Mucosa of descending colon (tissue), 3 donors: Measurements from ENCODE around the gene PDE4B. TPM values are rescaled to one million over a fixed set of nuclear protein-coding genes. Genes with fewer than 3 reads are reported as not detected.

ENCODE experiments used
- ATAC-seq: fragments of 200-7000 bp; cut with Tn5 transposase; one replicate; pipeline ENCODE4 v1.9.1; 2020; ENCODE audit warnings: mild to moderate bottlenecking, moderate library complexity
- DNase-seq, 3 donors: peaks; one replicate each; pipeline ENCODE4 v3.0.0-alpha.2; 2020
- H3K36me3 ChIP-seq: fragments of 200-600 bp; one replicate; pipeline ENCODE4 v1.8.0; 2021; ENCODE audit warnings: low read depth, mild to moderate bottlenecking
- H3K4me1 ChIP-seq: fragments of 200-600 bp; one replicate; pipeline ENCODE4 v1.8.0; 2021; ENCODE audit warnings: low read depth, mild to moderate bottlenecking
- H3K4me3 ChIP-seq: fragments of 200-600 bp; one replicate; pipeline ENCODE4 v1.8.0; 2021; ENCODE audit warnings: mild to moderate bottlenecking
- H3K9me3 ChIP-seq: fragments of 200-600 bp; one replicate; pipeline ENCODE4 v1.8.0; 2021; ENCODE audit warnings: mild to moderate bottlenecking
- CTCF ChIP-seq: fragments of 200-600 bp; IDR thresholded peaks from one replicate; pipeline ENCODE4 v1.8.0; 2022; ENCODE audit warnings: antibody characterized with exemption, mild to moderate bottlenecking
- intact Hi-C, 2 donors: fragments of 100-400 bp; cut with DNase I in 1 of 2; cut with micrococcal nuclease in 1 of 2; formaldehyde crosslinking; loops; one replicate each; pipeline versions ENCODE4 v1.11.0 to v1.11.1; 2022; cut with DNase I, micrococcal nuclease
- total RNA-seq, 3 donors: library from RNA; stranded (reverse); fragmentation: NEBNext Ultra II Directional in 2 of 3; extraction: Animal tissue kit (Norgen Biotek cat#: 25700) in 2 of 3; gene quantifications; one replicate each; pipeline versions ENCODE4 v1.2.1 to v1.2.4, GENCODE V29; 2021 to 2023
- donor health status: DM: no; HTN: no; CAD: no; lungs with moderate emphysema.
- donor health status: DM: no; HTN: no; CAD: no.
- donor health status: DM: no; HTN: yes; CAD: no.

The PDE4B gene
- total RNA-seq, 3 donors from 2014 or later: 3.4 to 6.6 (median 4.9) TPM

- peaks cover 8% of the 10 kb centered on the region for H3K4me1 ChIP-seq
- intact Hi-C loops: no loop called here
- H3K4me3 ChIP-seq: no peak overlapping the region
- DNase-seq (no peak), ATAC-seq (no peak)
- TF ChIP-seq CTCF: no peak
- no peaks in the 10 kb centered on the region for H3K9me3 ChIP-seq
- H3K36me3 ChIP-seq: no peaks in the 10 kb centered on the region
Measured at GRCh38 chr1:66258404-66259105, 465.9 kb downstream of the PDE4B start.

DNA sequence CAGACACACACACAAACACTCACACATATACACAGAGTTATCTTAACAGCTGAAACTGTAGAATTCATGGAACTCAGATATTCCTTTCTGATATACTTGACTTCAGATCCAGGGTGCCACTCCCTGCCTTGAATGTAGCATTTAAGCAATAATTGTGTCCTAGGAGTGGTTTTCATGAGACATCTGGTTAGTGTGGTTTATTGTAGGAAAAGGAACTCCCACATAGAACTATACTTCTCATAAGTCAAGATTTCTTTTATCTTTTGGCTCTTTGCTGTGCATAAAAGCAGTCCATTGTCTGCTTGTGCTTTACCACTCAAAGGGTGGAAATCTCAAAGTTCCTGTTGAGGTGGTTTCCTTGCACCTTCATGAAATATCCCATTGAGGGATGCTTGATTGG lies 468.7 kb downstream of the PDE4B start:
- peak; percentile 76 for ATAC-seq
- Histone ChIP-seq H3K4me3 (no peak overlapping the region), H3K36me3 (no peaks in the 10 kb centered on the region), H3K9me3 (no peaks in the 10 kb centered on the region), H3K4me1 (peaks cover 8% of the 10 kb centered on the region)
- no peak for DNase-seq
- intact Hi-C loops: loop anchor here in 1 of 2 donors (5.0 kb wide), 1 partner anchor 71 kb away; no protein-coding TSS in a partner anchor
- TF ChIP-seq CTCF: no peak

GRCh38 chr1:66262208-66262963 lies 469.7 kb downstream of the PDE4B start:
- intact Hi-C loops: loop anchor here in 1 of 2 donors (5.0 kb wide), 1 partner anchor 70 kb away; no protein-coding TSS in a partner anchor
- H3K9me3 ChIP-seq: no peaks in the 10 kb centered on the region
- no peak for TF ChIP-seq CTCF
- DNase-seq: no peak
- H3K36me3 ChIP-seq: no peaks in the 10 kb centered on the region
- peak; percentile 80 for ATAC-seq
- peaks cover 8% of the 10 kb centered on the region for H3K4me1 ChIP-seq
- H3K4me3 ChIP-seq: no peak overlapping the region

DNA sequence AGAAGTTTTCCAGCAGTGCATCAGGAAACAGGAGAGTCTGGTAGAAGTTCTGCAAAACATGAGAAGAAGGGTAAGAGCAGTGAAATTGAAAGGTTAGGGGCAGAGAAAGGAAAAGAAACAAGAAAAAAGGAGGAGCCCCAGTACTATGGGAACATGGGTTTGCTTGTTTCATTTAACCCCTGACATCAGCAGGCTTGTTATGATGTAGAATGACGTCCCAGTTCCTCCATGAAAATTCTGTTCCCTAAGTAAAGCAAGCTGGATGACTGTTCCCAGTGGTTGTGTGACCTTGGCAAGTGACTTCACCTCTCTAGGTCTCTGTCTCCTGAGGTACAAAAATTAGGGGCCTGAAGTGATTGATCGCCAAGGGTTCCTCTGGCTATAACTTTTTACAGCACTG lies 472.6 kb downstream of the PDE4B start:
- Histone ChIP-seq H3K36me3 (no peaks in the 10 kb centered on the region), H3K4me3 (no peak overlapping the region), H3K4me1 (peaks cover 4% of the 10 kb centered on the region), H3K9me3 (no peaks in the 10 kb centered on the region)
- no peak for DNase-seq
- no peak for TF ChIP-seq CTCF
- ATAC-seq: no peak
- intact Hi-C loops: no loop called here

GRCh38 chr1:66265796-66266195 lies 473.1 kb downstream of the PDE4B start:
- DNase-seq: no peak
- no peaks in the 10 kb centered on the region for H3K9me3 ChIP-seq
- H3K36me3 ChIP-seq: no peaks in the 10 kb centered on the region
- TF ChIP-seq CTCF: no peak
- no peak overlapping the region for H3K4me3 ChIP-seq
- peaks cover 4% of the 10 kb centered on the region for H3K4me1 ChIP-seq
- intact Hi-C loops: no loop called here
- no peak for ATAC-seq
